Ishikawa (cell line): ENCODE measurements around the gene RPS6KA2.

Experiments used
- CEBPB ChIP-seq: IDR thresholded peaks from 2 replicates; pipeline ENCODE4 v1.6.1; 2012
- CREB1 ChIP-seq: IDR thresholded peaks from 2 replicates; pipeline ENCODE4 v1.6.1; 2012; ENCODE audit warnings: low read depth
- EGR1 ChIP-seq: IDR thresholded peaks from 2 replicates; pipeline ENCODE4 v1.6.1; 2012
- EP300 ChIP-seq: IDR thresholded peaks from 2 replicates; pipeline ENCODE4 v1.6.1; 2012; ENCODE audit warnings: borderline replicate concordance
- FOXM1 ChIP-seq: IDR thresholded peaks from 2 replicates; pipeline ENCODE4 v1.6.1; 2012; ENCODE audit warnings: low read depth, borderline replicate concordance
- NFIC ChIP-seq: IDR thresholded peaks from 2 replicates; pipeline ENCODE4 v1.6.1; 2012
- RAD21 ChIP-seq: IDR thresholded peaks from 2 replicates; pipeline ENCODE4 v1.6.1; 2012; ENCODE audit warnings: low read depth
- REST ChIP-seq: IDR thresholded peaks from 2 replicates; pipeline ENCODE4 v1.6.1; 2012; ENCODE audit warnings: low read depth, mild to moderate bottlenecking
- TAF1 ChIP-seq: IDR thresholded peaks from 2 replicates; pipeline ENCODE4 v1.6.1; 2012; ENCODE audit warnings: low read depth, mild to moderate bottlenecking
- TCF12 ChIP-seq: IDR thresholded peaks from 2 replicates; pipeline ENCODE4 v1.6.1; 2012; ENCODE audit warnings: low read depth
- TEAD4 ChIP-seq: IDR thresholded peaks from 2 replicates; pipeline ENCODE4 v1.6.1; 2012
- USF1 ChIP-seq: IDR thresholded peaks from 2 replicates; pipeline ENCODE4 v1.6.1; 2012
- YY1 ChIP-seq: IDR thresholded peaks from 2 replicates; pipeline ENCODE4 v1.6.1; 2012; ENCODE audit warnings: low read depth
- ZBTB7A ChIP-seq: IDR thresholded peaks from 2 replicates; pipeline ENCODE4 v1.6.1; 2012; ENCODE audit warnings: low read depth
- TF ChIP-seq, protein P1 (sequence below): IDR thresholded peaks from 2 replicates; pipeline ENCODE4 v1.6.1; 2012

The RPS6KA2 gene

DNA sequence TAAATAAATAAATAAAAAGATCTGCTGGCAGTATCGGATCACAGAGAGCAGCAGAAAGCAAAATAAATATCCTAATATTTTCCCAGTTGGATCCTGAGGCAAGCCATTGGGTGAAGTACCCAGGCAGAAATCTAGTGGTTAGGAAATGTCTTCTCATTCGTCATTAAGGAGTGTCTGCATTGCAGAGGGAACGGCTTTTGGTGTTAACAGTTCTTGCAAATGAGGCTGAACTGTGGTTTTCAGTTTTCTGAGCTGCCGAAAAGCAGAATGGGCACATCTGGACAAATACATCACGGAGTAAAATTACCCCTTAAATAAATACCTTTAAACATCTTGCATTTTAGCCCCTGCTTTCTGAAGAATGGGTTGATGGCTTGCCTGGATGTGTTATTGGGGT lies 162.1 kb downstream of the RPS6KA2 start:
- TF ChIP-seq YY1 (no peak), FOXM1 (no peak), ZBTB7A (no peak), EP300 (no peak), CEBPB (no peak), TAF1 (no peak), NFIC (no peak), TEAD4 (no peak), USF1 (no peak), EGR1 (no peak), RAD21 (no peak), CREB1 (no peak), TCF12 (no peak), REST (no peak)
- TF ChIP-seq, protein P1, sequence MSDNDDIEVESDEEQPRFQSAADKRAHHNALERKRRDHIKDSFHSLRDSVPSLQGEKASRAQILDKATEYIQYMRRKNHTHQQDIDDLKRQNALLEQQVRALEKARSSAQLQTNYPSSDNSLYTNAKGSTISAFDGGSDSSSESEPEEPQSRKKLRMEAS, result no peak

GRCh38 chr6:166464068-166465002 lies 162.7 kb downstream of the RPS6KA2 start:
- TF ChIP-seq, protein P1, result no peak
- no peak for TF ChIP-seq FOXM1
- no peak for TF ChIP-seq TCF12
- no peak for TF ChIP-seq EGR1
- TF ChIP-seq TEAD4, result no peak
- TF ChIP-seq YY1, result no peak
- no peak for TF ChIP-seq REST
- no peak for TF ChIP-seq CREB1
- no peak for TF ChIP-seq CEBPB
- TF ChIP-seq RAD21, result no peak
- TF ChIP-seq EP300, result no peak
- TF ChIP-seq USF1, result no peak
- TF ChIP-seq ZBTB7A, result no peak

DNA sequence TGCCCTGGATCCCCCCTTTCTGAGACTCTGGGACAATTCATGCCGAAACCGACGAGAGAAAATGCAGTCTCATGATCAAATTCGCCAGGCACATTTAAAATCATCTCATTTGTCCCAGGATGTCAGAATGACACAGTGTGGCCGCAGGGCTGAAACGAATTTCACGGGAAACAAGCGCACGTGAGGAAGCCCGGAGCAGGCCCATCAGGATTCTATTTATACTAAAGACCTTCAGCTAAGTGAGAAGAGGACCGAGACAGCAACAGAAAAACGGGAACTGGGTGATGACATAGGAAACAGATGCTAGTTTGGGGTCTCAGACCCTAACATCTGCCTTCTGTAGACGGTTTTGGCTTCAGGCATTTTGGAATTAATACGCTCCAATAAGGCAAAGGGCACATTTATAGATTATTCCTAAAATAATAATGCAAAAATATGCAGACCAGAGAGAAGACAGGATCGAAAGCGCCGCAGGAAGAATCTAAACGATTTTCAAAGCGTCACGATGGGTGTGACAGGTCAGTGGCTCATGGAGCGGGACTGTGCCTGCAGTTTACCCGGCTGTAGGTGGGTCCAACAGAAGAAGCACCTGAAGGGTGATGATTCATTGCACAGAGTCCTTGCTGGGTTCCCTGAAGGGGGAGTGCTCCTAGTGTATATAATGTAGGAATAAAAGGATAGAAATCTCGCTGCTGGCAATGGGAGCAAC lies 163.5 kb downstream of the RPS6KA2 start:
- TF ChIP-seq, protein P1, result no peak
- TF ChIP-seq NFIC (no peak), EGR1 (no peak), ZBTB7A (no peak), CEBPB (no peak), YY1 (no peak), RAD21 (no peak), FOXM1 (no peak), CREB1 (no peak), USF1 (no peak)

DNA sequence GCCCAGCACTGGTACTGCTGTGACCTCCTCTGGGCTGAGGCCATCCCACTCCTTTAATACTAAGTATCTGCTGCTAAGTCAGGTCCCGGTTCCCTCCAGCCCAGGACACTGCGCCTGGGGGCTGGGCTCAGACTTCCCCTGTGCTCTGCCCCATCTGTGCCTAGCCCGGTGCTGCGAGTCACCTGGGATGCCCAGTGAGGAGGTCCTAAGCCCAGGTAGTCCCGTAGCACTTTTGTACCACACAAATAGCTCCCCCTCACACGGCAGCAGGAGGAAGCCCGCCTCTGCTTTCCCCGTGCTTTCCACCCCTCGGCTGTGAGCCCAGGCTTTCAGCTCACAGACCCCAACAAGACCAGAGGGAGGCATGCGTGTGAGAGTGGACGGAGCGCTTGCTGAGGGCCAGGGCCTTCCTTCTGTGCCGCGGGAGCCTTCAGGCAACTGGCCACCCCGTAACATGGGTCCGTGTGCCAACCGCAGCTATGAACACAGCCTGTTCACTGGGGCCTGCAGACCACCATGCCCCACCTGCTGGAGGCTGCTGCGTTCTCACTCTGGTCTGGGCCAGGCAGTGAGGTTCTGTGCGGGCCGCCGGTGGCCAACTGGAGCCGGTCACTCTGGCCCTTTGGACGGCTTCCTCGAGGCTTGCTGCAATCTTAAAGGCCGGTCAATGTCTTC lies 164.5 kb downstream of the RPS6KA2 start:
- no peak for TF ChIP-seq RAD21
- TF ChIP-seq TEAD4, result no peak
- no peak for TF ChIP-seq CEBPB
- TF ChIP-seq, protein P1, result no peak
- TF ChIP-seq USF1, result no peak
- no peak for TF ChIP-seq NFIC
- no peak for TF ChIP-seq EGR1
- TF ChIP-seq ZBTB7A, result no peak
- no peak for TF ChIP-seq TAF1
- TF ChIP-seq YY1, result no peak
- TF ChIP-seq CREB1, result no peak
- TF ChIP-seq TCF12, result no peak
- no peak for TF ChIP-seq EP300
- no peak for TF ChIP-seq FOXM1
- no peak for TF ChIP-seq REST
